Measurements from ENCODE around the gene DNAJC1.
"Not testable (repeated sequence)": the region's sequence is repeated elsewhere in the genome, so short reads cannot be mapped to it uniquely, and the experiment has no call there.

- not testable (repeated sequence) for TF ChIP-seq CTCF (IDR thresholded peaks at IDR 0.05); POLR2AphosphoS5 (IDR thresholded peaks at IDR 0.05; ENCODE audit: insufficient read depth in 1 of 2, low read depth in 1 of 2); POLR2A (IDR thresholded peaks at IDR 0.05)
These were observed 181.3 kb downstream of the DNAJC1 start for GRCh38 chr10:21822273-21822672.

Measured in vagina (tissue), 2 donors.